KOPT-K1 (cell line): ENCODE measurements around the gene PTGIS.
"Not testable (repeated sequence)": the region's sequence is repeated elsewhere in the genome, so short reads cannot be mapped to it uniquely, and the experiment has no call there.

Source experiments
- H3K27ac ChIP-seq: fragments of 200-600 bp; sonication (generic); 2 replicates; pipeline ENCODE4 v1.5.1; 2016; ENCODE audit warnings: antibody characterized with exemption, mild to moderate bottlenecking, low read depth, low read length; ENCODE audit not compliant: poor library complexity, severe bottlenecking
- H3K36me3 ChIP-seq: fragments of 200-600 bp; sonication (generic); 2 replicates; pipeline ENCODE4 v1.5.1; 2017; ENCODE audit warnings: antibody characterized with exemption, mild to moderate bottlenecking, low read length, moderate library complexity; ENCODE audit not compliant: insufficient read depth
- H3K9me3 ChIP-seq: fragments of 200-600 bp; sonication (generic); 2 replicates; pipeline ENCODE4 v1.5.1; 2017; ENCODE audit warnings: antibody characterized with exemption, low read length, mild to moderate bottlenecking; ENCODE audit not compliant: insufficient read depth, poor library complexity, severe bottlenecking

Gene PTGIS

DNA sequence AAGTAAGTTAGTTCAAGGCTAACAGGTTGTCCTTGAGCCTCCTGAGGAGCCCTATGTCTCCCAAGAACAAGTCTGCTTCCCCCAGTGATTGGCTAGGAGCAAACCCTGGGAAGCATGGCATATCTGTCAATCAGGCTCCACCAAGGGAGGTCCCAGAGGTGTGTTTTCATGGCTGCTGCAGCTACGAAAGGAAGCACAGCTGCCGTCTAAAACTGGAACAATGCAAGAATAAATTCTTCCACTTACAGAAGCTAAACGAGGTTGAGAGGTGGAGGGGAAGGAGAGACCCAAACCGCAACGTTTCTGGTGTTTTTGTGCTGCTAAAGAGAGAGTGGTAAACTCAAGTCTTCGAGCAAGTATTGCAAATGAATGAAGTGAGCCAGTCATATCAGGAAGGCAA is 4.9 kb upstream of the PTGIS start:
- no peaks in the 10 kb centered on the region for H3K9me3 ChIP-seq
- H3K36me3 ChIP-seq = no peaks in the 10 kb centered on the region
- no peak overlapping the region for H3K27ac ChIP-seq

DNA sequence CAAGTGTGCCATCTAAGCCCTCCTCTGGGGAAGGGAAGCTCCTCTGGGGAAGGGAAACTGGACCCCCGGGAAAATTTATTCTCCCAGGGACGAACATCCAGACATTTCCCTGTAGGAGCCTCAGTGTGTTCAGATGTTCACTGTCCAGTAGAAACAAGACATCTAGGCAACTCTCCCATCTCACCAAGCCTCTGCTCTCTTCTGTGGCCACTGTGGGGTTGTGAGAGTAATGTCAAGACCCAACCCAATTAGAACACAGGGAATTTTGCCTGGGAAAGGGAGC is 3.6 kb upstream of the PTGIS start:
- Histone ChIP-seq H3K9me3 (no peaks in the 10 kb centered on the region), H3K27ac (no peak overlapping the region), H3K36me3 (no peaks in the 10 kb centered on the region)

DNA sequence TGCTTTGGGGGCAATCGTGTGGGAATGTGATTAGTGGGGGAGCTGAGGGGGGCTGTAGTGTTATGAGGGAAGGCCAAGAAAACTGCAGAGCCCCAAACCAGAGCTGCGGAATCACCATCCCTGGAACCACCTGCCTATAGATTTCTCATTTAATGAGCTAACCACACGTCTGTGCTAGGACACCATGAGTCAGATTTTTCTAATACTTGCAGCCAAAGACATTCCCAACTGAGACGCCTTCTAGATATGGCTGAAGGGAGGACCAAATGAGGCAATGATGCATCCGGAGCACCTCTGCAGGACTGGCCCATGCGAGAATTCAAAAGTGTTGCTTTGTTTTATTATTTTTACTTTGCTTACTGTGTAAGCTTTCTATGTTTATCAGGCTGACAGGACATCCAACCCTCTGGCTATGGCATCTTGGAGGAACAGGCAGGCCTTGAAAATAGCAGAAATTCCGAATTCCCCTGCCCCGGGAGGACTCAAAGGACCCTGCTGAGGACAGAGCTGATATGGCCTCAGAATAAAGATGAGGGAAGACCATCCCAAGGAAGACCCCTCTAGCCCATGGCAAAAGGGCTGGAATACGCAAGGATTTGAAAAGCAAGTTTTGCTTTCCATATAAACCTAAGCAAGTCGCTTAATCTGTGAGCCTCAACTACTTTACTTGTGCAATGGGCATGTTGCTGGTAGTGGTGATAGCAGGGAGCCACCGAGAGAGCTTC is 3.1 kb upstream of the PTGIS start:
- Histone ChIP-seq H3K9me3 (no peaks in the 10 kb centered on the region), H3K27ac (no peak overlapping the region), H3K36me3 (no peaks in the 10 kb centered on the region)

DNA sequence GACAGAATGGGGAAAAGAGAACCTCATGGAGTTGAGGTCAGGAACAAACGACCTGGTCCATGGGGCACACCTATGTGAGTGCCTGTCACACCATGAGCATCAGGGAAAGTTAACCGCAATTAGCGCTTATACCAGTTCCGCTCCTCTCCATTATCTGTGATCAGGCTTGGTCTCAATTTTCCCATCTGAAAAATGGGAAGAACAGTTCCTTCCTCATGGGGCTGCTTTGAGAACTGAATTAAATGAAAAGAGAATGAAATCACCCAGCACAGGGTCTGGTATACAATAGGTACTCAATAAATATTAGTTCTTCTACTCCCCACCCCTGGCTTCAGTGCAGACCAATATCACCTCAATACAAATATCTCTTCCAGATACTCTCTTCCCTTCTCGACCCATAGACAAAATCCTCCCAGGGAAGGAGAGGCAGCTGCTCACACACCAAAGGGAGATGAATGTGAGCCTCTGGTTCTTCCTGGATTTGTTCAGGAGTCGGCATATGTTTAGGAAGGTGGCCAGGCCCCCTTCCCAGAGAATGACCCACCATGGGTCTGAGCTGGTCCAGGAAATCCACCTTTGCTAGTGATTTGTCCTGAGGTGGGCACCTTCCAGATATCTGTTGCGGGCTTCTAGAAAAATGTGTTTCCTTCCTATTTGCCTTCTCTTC is 2.4 kb upstream of the PTGIS start:
- Histone ChIP-seq H3K27ac (no peak overlapping the region), H3K36me3 (no peaks in the 10 kb centered on the region), H3K9me3 (no peaks in the 10 kb centered on the region)

DNA sequence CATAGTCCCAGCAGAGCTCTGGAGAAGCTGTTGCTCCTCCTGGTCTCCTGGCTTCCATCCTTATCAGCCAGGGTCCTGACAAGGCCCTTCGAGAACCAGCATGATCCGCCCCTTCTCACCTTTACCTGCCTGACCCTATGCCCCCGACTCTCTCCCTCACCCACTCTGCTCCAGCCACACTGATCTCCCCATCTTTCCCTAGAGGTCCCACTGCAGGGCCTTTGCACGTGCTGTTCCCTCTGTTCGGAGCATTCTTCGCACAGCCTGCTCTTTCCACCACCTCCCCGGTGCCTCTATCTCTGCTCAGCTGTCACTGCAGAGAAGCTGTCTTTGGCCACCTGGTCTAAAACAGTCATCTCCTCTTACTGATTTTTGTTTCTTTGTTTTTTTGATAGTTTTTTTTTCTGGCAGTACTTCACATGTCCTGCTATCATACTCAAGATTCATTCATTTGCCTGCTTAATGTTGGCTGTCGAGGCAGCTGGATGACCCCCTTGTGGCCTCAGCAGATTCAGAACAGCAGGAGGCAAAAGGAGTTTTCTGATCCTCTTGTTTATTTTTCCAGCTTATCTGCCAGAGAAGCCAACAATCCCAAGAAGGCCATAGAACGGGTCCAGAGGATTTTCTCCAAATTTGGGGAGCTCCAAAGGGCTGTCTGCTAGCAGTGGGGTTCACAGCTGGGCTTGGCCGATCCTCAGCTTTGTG is 1.6 kb upstream of the PTGIS start:
- Histone ChIP-seq H3K27ac (no peak overlapping the region), H3K36me3 (no peaks in the 10 kb centered on the region), H3K9me3 (no peaks in the 10 kb centered on the region)

DNA sequence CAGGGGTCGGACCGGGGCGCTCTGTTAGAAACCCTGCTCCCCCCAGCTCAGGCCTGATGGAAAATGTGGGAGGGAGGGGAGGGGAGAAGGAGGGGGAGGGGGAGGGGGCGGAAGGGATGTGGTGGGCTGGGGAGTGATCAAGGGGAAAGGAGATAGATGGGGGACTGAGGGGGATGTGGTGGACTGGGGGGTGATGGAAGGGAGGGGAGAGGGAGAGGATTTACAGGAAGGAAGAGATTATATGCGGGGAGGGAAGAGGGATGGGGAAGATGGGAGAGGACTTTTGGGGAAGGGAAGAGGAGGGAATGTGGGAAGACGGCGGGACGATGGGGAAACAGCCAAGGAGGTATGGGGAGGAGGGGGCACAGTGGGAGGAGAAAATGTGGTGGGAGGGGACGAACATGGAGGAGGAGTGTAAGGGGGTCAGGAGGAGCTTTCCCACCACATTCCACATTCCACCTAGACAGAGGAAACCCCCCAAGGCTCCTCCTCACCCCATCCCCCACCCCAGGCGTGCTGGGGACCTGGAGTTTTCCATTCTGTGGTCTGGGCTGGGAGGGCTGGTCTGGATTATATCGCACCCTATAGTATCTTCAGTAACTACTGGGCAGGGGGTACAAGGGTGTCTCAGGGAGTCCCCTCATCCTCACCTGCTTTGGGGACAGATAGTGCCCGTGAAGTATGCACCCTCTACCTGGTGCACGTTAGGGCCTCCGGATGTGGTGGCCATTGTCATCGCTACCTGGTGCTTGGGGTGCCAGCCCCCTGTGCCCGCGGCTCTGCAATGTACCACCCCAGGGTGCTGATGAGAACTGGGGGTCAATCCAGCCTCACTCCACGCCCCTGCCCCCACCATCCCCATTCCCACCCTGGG is 578 bp upstream of the PTGIS start:
- Histone ChIP-seq H3K27ac (no peak overlapping the region), H3K36me3 (no peaks in the 10 kb centered on the region), H3K9me3 (no peaks in the 10 kb centered on the region)

DNA sequence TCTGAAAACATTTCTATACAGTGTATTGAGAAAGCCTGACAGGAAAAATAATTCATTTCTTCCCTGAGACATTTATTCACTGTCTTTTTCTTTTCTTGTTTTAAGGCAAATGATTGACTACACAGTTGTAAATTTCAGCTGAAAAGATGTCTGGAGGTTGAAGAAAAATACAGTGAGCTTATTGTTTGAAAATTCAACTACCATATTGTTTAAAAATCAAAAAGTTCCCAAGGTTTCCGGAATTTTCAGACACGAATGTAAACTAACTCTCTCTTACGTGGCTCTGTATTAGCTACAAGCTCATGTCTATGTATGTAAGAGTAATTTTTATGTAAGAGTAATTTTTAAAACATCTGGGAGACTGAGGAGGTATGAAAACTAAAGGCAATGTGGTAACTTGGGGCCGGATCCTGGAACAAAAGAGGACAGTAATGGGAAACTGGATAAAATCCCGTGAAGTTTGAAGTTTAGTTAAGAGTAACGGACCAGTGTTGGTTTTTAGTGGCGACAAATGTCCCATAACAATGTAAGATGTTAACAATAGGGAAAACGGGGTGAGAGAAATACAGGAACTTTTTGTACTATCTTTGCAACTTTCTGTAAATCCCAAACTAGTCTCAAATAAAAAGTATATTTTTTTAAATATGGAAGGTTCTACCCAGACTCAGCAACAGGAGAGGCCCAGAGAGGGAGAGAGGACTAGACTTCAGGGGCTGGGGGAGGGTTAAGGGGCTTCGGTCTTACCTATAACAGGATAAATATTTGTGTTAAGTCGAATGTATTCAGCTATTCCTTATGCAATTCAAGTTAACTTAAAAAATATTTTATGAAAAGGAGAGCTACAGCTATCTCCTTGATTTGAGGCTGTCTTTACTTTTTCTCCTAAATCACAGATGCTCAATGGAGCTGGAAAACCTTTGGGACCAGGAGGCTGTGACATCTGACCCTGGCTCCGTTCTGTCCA is 1.3 kb downstream of the PTGIS start:
- Histone ChIP-seq H3K27ac (no peak overlapping the region), H3K9me3 (no peaks in the 10 kb centered on the region), H3K36me3 (no peaks in the 10 kb centered on the region)

DNA sequence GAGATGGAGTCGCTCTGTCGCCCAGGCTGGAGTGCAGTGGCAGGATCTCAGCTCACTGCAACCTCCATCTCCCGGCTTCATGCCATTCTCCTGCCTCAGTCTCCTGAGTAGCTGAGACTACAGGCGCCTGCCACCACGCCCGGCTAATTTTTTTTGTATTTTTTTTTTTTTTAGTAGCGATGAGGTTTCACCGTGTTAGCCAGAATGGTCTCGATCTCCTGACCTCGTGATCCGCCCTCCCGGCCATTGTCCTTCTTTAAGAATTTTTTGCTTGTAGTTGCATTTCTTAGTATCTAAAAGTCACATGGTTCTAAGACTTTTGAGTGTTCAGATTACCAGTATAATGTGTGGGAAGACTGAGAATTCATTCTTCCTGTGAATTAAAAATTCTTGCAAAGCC is 2.9 kb downstream of the PTGIS start:
- not testable (repeated sequence) for H3K9me3 ChIP-seq, H3K27ac ChIP-seq, H3K36me3 ChIP-seq

DNA sequence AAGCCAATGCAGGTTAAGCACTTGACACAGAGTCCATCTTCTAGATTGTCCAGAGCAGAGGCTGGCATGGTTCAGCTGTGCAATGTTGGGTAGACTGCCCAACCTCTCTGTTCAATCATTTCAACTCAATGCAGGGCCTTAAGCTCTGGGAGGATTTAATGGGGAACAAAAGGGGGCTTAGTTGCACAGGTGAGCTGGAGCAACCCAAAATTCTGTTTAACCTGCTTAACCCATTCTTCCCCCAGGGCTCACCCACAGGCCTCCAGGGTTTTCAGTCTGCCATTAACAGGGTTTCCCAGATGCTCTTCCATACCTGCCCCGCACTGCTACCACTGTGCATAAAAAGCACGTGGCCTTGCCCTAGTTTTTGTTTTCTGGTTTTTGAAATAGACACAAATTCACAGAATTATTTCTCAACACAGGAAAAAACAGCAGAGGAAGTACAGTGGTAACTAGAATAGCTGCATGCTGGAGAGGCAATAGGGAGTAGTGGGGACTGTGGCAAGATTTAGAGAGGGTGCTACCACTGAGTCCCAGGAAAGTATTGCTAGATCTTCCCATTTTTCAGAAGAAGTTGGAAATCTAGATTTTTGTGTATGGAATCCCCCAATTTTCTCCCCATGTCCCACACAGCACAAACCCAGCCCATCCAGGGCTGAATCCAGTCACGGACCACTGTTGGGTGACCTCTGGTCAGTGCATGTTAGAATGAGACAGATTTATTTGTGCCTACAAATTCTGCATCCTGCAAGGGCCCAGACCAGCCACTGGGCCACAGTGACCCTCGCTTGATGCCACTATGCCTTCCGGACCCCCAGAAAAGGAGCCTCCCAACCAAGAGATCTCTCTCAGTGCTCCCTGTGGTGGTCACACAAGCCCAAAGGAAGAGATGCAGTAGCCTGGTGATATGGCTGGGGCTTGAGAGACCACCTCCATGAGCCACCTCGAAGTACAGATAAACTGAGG is 4.6 kb downstream of the PTGIS start:
- Histone ChIP-seq H3K36me3 (no peaks in the 10 kb centered on the region), H3K27ac (no peak overlapping the region), H3K9me3 (no peaks in the 10 kb centered on the region)

DNA sequence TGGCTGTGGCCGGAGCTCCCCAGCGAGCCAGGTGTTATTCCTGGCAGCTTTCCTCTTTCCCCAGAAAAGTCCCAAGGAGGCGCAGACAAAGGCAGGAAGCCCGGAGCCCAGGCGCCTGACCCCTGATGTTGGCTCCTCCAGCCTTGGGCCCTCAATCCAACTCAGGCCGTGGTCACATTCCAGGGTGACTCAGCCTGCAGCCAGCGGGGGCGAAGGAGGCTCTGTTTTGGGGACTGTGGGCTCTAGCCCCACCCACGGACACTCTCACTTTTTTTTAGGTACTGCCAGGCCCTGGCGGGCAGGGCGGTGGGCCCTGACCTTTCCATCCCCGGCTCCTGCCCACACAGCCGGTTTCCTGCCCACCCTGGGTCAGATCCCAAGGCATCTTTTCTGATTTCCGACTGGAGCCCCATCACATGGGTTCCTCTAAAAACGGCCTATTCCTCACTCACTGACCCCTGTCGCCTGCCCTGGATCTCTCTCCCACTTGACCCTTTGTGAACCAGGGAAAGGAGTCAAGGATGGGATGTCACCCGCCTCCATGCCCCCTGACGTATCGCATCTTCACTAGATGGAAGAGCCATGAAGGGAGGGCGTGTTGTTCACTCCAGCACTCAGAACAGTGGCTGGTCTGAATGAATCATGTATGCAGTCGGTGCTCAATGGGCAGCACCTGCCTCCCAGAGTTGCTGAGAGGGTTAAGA is 5.5 kb downstream of the PTGIS start:
- no peaks in the 10 kb centered on the region for H3K36me3 ChIP-seq
- H3K9me3 ChIP-seq = no peaks in the 10 kb centered on the region
- H3K27ac ChIP-seq = no peak overlapping the region

DNA sequence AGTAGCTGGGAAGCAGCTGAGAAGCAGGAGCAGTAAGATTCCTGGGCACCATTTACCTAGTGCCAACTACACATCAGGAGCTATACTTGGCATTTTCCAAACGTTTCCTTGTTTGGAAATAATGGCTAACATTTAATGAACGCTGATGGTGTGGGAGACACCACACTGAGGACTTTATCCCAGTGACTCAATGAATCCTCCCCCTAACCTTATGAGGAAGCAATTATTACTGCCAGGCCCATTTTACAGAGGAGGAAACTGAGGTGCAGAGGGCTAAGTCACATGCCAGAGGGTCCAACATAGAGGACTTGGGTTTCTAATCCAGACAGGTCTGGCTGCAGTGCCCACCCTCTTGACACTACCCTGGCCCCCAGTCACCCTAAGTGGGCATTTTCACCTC is 6.1 kb downstream of the PTGIS start:
- no peaks in the 10 kb centered on the region for H3K36me3 ChIP-seq
- H3K9me3 ChIP-seq = peaks cover 1% of the 10 kb centered on the region
- H3K27ac ChIP-seq = no peak overlapping the region

DNA sequence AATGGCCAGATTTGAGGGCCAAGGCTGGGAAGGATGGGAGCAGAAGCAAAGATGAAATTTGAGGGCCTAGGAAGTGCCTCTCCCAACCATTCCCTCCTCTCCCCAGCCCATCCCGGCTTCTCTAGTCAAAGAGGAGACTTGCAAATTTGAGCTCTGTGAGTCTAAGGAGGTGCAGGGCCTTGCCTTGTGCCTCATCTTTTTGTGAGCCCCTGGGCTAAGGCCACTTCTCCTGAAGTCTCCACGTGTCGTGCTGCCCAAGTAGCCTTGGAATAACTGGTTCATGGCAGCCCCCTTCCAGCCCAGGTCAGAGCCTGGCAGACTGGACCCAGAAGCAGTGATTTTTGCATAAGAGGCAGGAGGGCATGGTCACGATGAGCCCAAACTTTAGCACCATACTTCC is 6.7 kb downstream of the PTGIS start:
- Histone ChIP-seq H3K36me3 (no peaks in the 10 kb centered on the region), H3K9me3 (peaks cover 7% of the 10 kb centered on the region), H3K27ac (no peak overlapping the region)

DNA sequence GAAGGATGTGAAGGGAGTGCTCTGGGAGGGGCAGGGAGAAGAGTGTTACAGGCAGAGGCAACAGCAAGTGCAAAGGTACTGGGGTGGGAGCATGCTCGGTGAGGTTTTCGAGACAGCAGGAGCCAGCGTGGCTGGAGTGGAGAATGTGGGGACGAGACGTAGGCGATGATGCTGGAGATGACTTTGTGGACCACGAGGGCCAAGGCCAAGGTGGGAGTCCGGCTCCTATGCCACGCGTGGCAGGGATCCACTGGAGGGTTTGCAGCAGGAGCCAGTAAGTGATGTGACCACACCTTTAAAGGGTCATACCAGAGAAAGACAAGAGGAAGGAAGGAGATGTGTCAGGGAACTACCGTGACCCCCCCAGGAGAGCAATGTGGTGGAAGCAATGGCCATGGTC is 7.3 kb downstream of the PTGIS start:
- Histone ChIP-seq H3K36me3 (no peaks in the 10 kb centered on the region), H3K27ac (no peak overlapping the region), H3K9me3 (peaks cover 13% of the 10 kb centered on the region)
